CD14-positive monocyte (primary cell): ENCODE data around the gene CCL17. TPM values are rescaled to one million over a fixed set of nuclear protein-coding genes. Genes with fewer than 3 reads are reported as not detected.

Experiments
- DNase-seq, 3 donors: peaks; one replicate each; pipeline ENCODE4 v3.0.0-alpha.2; 2011 to 2022
- H2AFZ ChIP-seq: 2 replicates; pipeline ENCODE4 v1.6.0; 2012; ENCODE audit warnings: mild to moderate bottlenecking, low read depth, low read length, inconsistent platforms; ENCODE audit not compliant: insufficient read depth, poor library complexity, severe bottlenecking
- H3K27ac ChIP-seq, 2 donors: 1 replicate in 1 of 2; 2 replicates in 1 of 2; pipeline ENCODE4 v1.5.1; 2012 to 2013; ENCODE audit warnings: low read length in 2 of 2, control low read depth in 1 of 2, inconsistent platforms in 1 of 2, low read depth in 1 of 2, mild to moderate bottlenecking in 1 of 2
- H3K27me3 ChIP-seq, 2 donors: one replicate each; pipeline versions ENCODE4 v1.6.0 to v1.6.1; 2011 to 2013; ENCODE audit warnings: low read length in 2 of 2; ENCODE audit not compliant: control insufficient read depth in 2 of 2, insufficient read depth in 2 of 2
- H3K36me3 ChIP-seq, 2 donors: replicated peaks in 1 of 2; 1 replicate in 1 of 2; 2 replicates in 1 of 2; pipeline versions ENCODE4 v1.5.1 to v1.6.1; 2012 to 2013; ENCODE audit warnings: low read length in 2 of 2, control low read depth in 1 of 2, inconsistent platforms in 1 of 2, mild to moderate bottlenecking in 1 of 2; ENCODE audit not compliant: insufficient read depth in 2 of 2, control insufficient read depth in 1 of 2
- H3K4me1 ChIP-seq, 2 donors: 1 replicate in 1 of 2; 2 replicates in 1 of 2; pipeline versions ENCODE4 v1.5.1 to v1.6.1; 2012 to 2013; ENCODE audit warnings: low read length in 2 of 2, control low read depth in 1 of 2, inconsistent platforms in 1 of 2, mild to moderate bottlenecking in 1 of 2, moderate library complexity in 1 of 2; ENCODE audit not compliant: insufficient read depth in 2 of 2, control insufficient read depth in 1 of 2
- H3K4me2 ChIP-seq: replicated peaks from 2 replicates; pipeline ENCODE3; 2012; ENCODE audit warnings: low read length, moderate library complexity, mild to moderate bottlenecking; ENCODE audit not compliant: poor library complexity, severe bottlenecking; ENCODE audit errors: extremely low read depth
- H3K4me3 ChIP-seq, 3 experiments: fragments of 200-600 bp in 1 of 3; sonication (generic) in 1 of 3; replicated peaks in 1 of 3; 1 replicate in 2 of 3; 2 replicates in 1 of 3; pipeline ENCODE4 v1.5.1; 2011 to 2013; ENCODE audit warnings: low read length in 3 of 3, mild to moderate bottlenecking in 3 of 3, control low read depth in 2 of 3, low read depth in 2 of 3, inconsistent platforms in 1 of 3, moderate library complexity in 1 of 3
- H3K79me2 ChIP-seq: 2 replicates; pipeline ENCODE4 v1.6.0; 2012; ENCODE audit warnings: mild to moderate bottlenecking, control low read depth, inconsistent platforms, low read length, moderate library complexity; ENCODE audit not compliant: insufficient read depth
- H3K9ac ChIP-seq: 2 replicates; pipeline ENCODE4 v1.6.0; 2017; ENCODE audit warnings: low read length, mild to moderate bottlenecking; ENCODE audit not compliant: insufficient read depth, poor library complexity, severe bottlenecking
- H3K9me3 ChIP-seq, 2 donors: replicated peaks in 1 of 2; 1 replicate in 1 of 2; 2 replicates in 1 of 2; pipeline versions ENCODE4 v1.5.1 to v1.6.1; 2012 to 2013; ENCODE audit warnings: low read length in 2 of 2, control low read depth in 1 of 2; ENCODE audit not compliant: control insufficient read depth in 1 of 2, insufficient read depth in 1 of 2
- H4K20me1 ChIP-seq: 2 replicates; pipeline ENCODE4 v1.6.0; 2012; ENCODE audit warnings: mild to moderate bottlenecking, low read length, control low read depth, moderate library complexity; ENCODE audit not compliant: insufficient read depth
- H3K27ac Mint-ChIP-seq, 7 donors: one replicate each; pipeline ENCODE4 v1.8.0; 2020; ENCODE audit warnings: mild to moderate bottlenecking in 7 of 7, mixed read lengths in 7 of 7, moderate library complexity in 6 of 7, inconsistent platforms in 2 of 7
- H3K27me3 Mint-ChIP-seq, 3 donors: one replicate each; pipeline ENCODE4 v1.8.0; 2021 to 2022; ENCODE audit warnings: low read depth in 3 of 3, mild to moderate bottlenecking in 3 of 3, mixed read lengths in 3 of 3, moderate library complexity in 3 of 3, inconsistent platforms in 1 of 3
- H3K36me3 Mint-ChIP-seq, 2 donors: one replicate each; pipeline ENCODE4 v1.8.0; 2020; ENCODE audit warnings: mixed read lengths in 2 of 2, inconsistent platforms in 1 of 2, mild to moderate bottlenecking in 1 of 2
- H3K4me1 Mint-ChIP-seq: one replicate; pipeline ENCODE4 v1.8.0; 2020; ENCODE audit warnings: mild to moderate bottlenecking, mixed read lengths
- H3K4me3 Mint-ChIP-seq, 2 donors: one replicate each; pipeline ENCODE4 v1.8.0; 2020; ENCODE audit warnings: mild to moderate bottlenecking in 2 of 2, mixed read lengths in 2 of 2, moderate library complexity in 1 of 2
- H3K9me3 Mint-ChIP-seq, 7 donors: one replicate each; pipeline ENCODE4 v1.8.0; 2020 to 2022; ENCODE audit warnings: mixed read lengths in 7 of 7, mild to moderate bottlenecking in 6 of 7, moderate library complexity in 6 of 7, inconsistent platforms in 2 of 7
- CTCF ChIP-seq: fragments of 200-600 bp; IDR thresholded peaks from one replicate; pipeline ENCODE4 v1.8.0; 2022; ENCODE audit warnings: antibody characterized with exemption, mild to moderate bottlenecking
- WGBS: methylation state at CpG from one replicate; pipeline ENCODE4 v1.1.5; 2013; ENCODE audit warnings: missing lambda C conversion rate; ENCODE audit not compliant: insufficient coverage; 5-methylcytosine and 5-hydroxymethylcytosine counted together
- intact Hi-C, 2 donors: fragments of 100-400 bp; cut with micrococcal nuclease; formaldehyde crosslinking; loops; one replicate each; pipeline versions ENCODE4 v1.15.0 to v1.15.1; 2023
- polyA minus RNA-seq: library from RNA; depleted of rRNA, polyadenylated mRNA; stranded (reverse); fragments of >200 nt; gene quantifications from 2 replicates; pipeline ENCODE4 v1.2.3, GENCODE V29; 2012
- polyA plus RNA-seq, 3 donors: library from polyadenylated mRNA; depleted of rRNA in 1 of 3; unstranded in 2 of 3; stranded (reverse) in 1 of 3; fragments of 300-500 nt in 2 of 3; fragments of >200 nt in 1 of 3; fragmentation: Illumina TruSeq in 2 of 3; gene quantifications; 1 replicate in 2 of 3; 2 replicates in 1 of 3; pipeline ENCODE4 v1.2.3, GENCODE V29; 2012 to 2021
- total RNA-seq, 12 experiments: library from RNA in 1 of 12; stranded (reverse) in 1 of 12; fragments of 120-200 nt in 1 of 12; gene quantifications; one replicate each; pipeline ENCODE4 v1.2.4 and lab custom pipeline; 2013 to 2026; ENCODE audit warnings: mixed read lengths in 6 of 12, inconsistent platforms in 1 of 12

CCL17 gene
- total RNA-seq (2013), result not detected
- polyA plus RNA-seq, result not detected
- not detected in 2 replicates for polyA minus RNA-seq
- total RNA-seq (lab: John Stamatoyannopoulos, UW), result 0 to 0.46 (median 0) reads per million in 11 experiments

- Mint-ChIP-seq H3K27ac (peak within 1 kb of the TSS in 2 of 7 donors; percentile 47 to 81), H3K9me3 (peaks cover 0 to 6% (median 3%) of the 10 kb centered on the region in 7 donors), H3K4me1 (peaks cover 5% of the 10 kb centered on the region), H3K27me3 (peaks cover 6 to 19% (median 18%) of the 10 kb centered on the region in 3 donors), H3K36me3 (no peaks in the 10 kb centered on the region), H3K4me3 (peak within 1 kb of the TSS in 1 of 2 donors; percentile 33)
- no peak within 1 kb of the TSS for H3K27ac ChIP-seq
- H3K9ac ChIP-seq, result no peak within 1 kb of the TSS
- peaks cover 13 to 17% of the 10 kb centered on the region in 2 donors for H3K4me1 ChIP-seq
- H3K4me3 ChIP-seq, result no peak within 1 kb of the TSS
- no peaks in the 10 kb centered on the region for H4K20me1 ChIP-seq
- no peak within 1 kb of the TSS for H2AFZ ChIP-seq
- H3K9me3 ChIP-seq, result no peaks in the 10 kb centered on the region
- H3K36me3 ChIP-seq, result no peaks in the 10 kb centered on the region
- H3K4me2 ChIP-seq, result no peak within 1 kb of the TSS
- peaks cover 0 to 3% of the 10 kb centered on the region in 2 donors for H3K27me3 ChIP-seq
- no peak for TF ChIP-seq CTCF
- 75% methylated on average over 15 of the region's 17 CpGs for WGBS
- intact Hi-C loops, result no loop called here
- no peaks in the 10 kb centered on the region for H3K79me2 ChIP-seq
- DNase-seq, result no peak
Measured at GRCh38 chr16:57403965-57404817, at the start of gene CCL17. Gene CCL17 (plus strand): TSS chr16:57404767. CDS start chr16:57413933, 9,166 bp downstream.

GRCh38 chr16:57355898-57356414 lies 48.6 kb upstream of the CCL17 start:
- peaks cover 10 to 22% (median 18%) of the 10 kb centered on the region in 3 donors for H3K27me3 Mint-ChIP-seq
- H4K20me1 ChIP-seq, result no peaks in the 10 kb centered on the region
- no peaks in the 10 kb centered on the region for H3K36me3 Mint-ChIP-seq
- no peak overlapping the region for H3K27ac ChIP-seq
- H3K9ac ChIP-seq, result no peak overlapping the region
- no peak overlapping the region for H3K4me3 ChIP-seq
- no peak overlapping the region for H2AFZ ChIP-seq
- H3K27me3 ChIP-seq, result peaks cover 0 to 3% of the 10 kb centered on the region in 2 donors
- 98% methylated on average over 5 of the region's 5 CpGs for WGBS
- H3K4me1 Mint-ChIP-seq, result peaks cover 19% of the 10 kb centered on the region
- no peaks in the 10 kb centered on the region for H3K9me3 Mint-ChIP-seq
- H3K4me2 ChIP-seq, result no peak overlapping the region
- DNase-seq, result no peak
- no peak for TF ChIP-seq CTCF
- no peaks in the 10 kb centered on the region for H3K79me2 ChIP-seq
- H3K4me1 ChIP-seq, result peaks cover 17 to 19% of the 10 kb centered on the region in 2 donors
- intact Hi-C loops, result no loop called here
- peak overlapping the region in 1 of 7 donors; percentile 23 for H3K27ac Mint-ChIP-seq
- H3K36me3 ChIP-seq, result no peaks in the 10 kb centered on the region
- peak overlapping the region in 1 of 2 donors; percentile 13 for H3K4me3 Mint-ChIP-seq
- no peaks in the 10 kb centered on the region for H3K9me3 ChIP-seq
